ENCODE data around the gene CD3G.

CD3G gene

DNA sequence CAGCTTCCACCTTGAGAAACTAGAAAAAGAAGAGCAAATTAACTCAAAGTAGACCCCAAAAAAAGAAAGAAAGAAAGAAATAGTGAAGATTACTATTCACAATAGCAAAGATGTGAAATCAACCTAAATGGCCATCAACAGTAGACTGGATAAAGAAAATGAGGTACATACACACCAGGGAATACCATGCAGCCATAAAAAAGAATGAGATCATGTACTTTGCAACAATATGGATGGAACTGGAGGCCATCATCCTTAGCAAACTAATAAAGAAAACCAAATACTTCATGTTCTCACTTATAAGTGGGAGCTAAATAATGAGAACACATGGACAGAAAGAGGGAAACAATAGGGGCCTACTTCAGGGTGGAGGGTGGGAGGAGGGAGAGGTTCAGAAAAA is 15.4 kb upstream of the CD3G start:
- DNase-seq: no peak

DNA sequence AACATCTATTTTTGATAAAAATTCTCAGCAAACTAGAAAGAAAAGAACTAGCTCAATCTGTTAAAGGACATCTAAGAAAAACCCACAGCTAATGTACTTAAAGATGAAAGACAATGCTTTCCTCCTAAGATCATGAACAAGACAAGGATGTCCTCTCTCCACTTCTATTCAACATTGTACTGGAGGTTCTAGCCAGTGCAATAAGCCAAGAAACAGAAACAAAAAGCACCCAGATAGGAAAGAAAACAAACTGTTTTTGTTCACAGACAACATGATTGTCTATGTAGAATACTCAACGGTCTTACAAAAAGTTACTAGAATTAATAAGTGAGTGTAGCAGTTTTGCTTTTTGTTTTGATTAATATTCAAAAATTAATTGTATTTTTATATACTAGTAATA is 9.4 kb upstream of the CD3G start:
- no peak for DNase-seq

DNA sequence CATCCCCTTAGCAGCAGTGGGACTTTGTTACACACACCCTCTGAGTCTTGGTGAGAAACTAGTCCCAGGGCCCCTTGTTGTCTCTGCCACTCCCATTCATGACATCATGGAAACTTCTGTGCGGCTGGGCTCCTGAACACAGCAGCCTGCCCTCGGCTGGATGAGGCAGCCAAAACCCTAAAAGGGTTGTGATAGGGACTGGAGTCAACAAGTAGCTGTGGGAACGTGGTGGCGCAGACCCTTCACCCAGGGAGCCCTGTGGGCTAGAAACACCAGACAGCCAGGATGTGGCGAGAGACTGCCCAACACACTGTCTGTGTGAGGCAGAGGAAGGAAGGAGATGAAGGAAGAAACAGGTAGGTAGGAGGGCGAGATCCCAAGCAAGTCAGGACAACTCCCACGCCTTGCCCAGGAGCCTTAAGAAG is 5.5 kb upstream of the CD3G start:
- DNase-seq: no peak

- DNase-seq: no peak
These were observed 4.7 kb upstream of the CD3G start for GRCh38 chr11:118339281-118339961.

DNA sequence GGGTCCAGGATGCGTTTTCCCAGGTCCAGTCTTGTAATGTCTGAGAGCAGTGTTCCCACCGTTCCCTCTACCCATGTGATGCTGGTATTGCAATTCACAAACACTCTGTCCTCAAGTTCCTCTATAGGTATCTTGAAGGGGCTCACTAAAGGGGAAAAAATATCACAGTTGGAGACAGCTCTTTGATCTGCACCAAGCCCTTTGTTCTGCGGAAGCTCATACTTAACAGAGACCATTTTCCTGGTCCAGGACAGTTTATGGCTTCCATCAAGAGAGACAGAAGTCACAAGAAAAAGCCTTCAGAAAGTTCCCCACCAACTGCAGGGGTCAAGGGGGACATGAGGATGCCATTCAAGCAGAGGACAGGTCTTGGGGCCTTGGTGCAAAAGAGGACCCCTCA is 3.7 kb upstream of the CD3G start:
- DNase-seq: no peak

- DNase-seq: no peak
These were observed 2.9 kb upstream of the CD3G start for GRCh38 chr11:118341261-118341660.

DNA sequence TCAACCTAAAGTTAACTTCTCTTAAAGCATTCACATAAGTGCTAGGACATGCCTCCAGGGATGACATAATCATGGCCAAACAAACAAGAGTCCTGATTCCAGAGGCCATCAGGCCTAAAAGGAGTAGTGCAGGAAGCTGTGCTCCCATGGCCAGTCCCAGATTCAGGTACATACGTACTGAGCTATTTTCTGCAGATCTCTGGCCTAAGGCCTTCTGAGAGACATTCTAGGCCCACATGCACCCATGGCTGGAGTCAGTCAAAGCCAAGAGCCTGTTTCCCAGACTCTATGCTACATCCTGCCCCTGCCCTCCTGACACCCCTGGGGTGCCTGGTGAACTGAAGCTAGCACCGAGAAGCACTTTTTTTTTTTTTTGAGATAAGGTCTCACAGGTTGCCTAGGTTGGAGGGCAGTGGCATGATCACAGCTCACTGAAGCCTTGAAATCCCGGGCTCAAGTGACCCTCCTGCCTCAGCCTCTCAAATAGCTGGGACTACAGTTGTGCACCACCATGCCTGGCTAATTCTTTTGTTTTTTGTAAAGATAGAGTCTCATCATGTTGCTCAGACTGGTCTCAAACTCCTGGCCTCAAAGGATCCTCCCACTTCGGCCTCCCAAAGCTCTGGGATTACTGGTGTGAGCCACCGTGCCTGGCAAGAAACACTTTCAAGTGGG is 2.2 kb upstream of the CD3G start:
- DNase-seq: no peak

GRCh38 chr11:118342503-118343161 is 1.5 kb upstream of the CD3G start, which contains the start of gene CD3D:
CD3D (minus strand) TSS chr11:118342705; CDS start chr11:118342607, 98 bp downstream.
- no peak for DNase-seq

- no peak for DNase-seq
These were observed 896 bp upstream of the CD3G start for GRCh38 chr11:118343248-118343647.

DNA sequence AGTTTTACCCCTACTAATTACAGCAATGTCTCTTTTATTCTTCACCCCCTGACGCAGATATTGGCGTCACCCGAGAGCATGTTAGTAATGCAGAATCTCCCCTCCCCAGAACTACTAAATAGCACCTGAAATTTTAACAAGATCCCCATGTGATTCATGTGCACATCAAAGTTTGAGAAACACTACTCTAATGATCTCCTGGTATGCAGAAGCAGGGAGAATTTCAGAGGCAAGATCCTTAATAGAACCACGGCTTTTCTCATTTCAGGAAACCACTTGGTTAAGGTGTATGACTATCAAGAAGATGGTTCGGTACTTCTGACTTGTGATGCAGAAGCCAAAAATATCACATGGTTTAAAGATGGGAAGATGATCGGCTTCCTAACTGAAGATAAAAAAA is 5.3 kb downstream of the CD3G start:
- no peak for DNase-seq

- peak; percentile 4 for DNase-seq
These were observed 9.1 kb downstream of the CD3G start for GRCh38 chr11:118353084-118353710.

- DNase-seq: no peak
These were observed 13.9 kb downstream of the CD3G start for GRCh38 chr11:118358071-118358470.

GRCh38 chr11:118359295-118359958 is 15.3 kb downstream of the CD3G start, which contains the start of gene UBE4A:
UBE4A (plus strand) TSS chr11:118359600; CDS start chr11:118365081, 5,481 bp downstream.
- DNase-seq: peak; percentile 85

- peak; percentile 68 for DNase-seq
These were observed 20.9 kb downstream of the CD3G start for GRCh38 chr11:118364956-118365615.

- DNase-seq: peak; percentile 77
These were observed 22.1 kb downstream of the CD3G start for GRCh38 chr11:118366287-118366686.

DNA sequence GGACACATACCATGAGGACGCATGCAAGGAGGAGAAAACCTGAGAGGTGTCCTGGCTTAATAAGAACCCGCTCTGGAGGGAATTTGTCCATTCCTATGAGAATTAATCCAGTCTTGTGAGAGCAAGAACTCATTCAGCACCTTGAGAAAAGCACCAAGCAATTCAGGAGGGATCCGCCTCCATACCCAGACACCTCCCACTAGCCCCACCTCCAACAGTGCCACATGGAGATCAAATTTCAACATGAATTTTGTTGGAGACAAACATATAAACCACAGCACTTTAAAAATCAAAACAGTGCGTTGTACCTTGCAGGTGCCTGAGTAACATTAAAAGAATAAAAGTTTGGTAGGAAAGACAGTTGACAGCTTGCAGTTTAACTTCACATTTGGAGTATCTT is 26.6 kb downstream of the CD3G start:
- peak; percentile 2 for DNase-seq

DNA sequence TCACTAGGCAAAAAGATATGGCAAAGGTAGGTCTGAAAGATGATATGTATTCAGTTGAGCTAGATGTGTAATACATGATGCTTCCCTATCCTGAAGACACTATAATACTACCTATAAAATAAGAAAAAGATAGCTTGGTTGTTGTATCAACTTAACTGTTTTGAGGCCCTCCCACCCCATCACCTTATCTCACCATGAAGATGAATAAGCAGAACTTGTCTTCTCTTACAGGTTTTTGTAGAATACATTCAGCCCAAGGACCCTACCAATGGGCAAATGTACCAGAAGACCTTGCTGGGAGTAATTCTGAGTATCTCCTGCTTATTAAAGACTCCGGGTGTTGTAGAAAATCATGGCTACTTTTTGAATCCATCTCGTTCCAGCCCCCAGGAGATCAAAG is 29.1 kb downstream of the CD3G start:
- no peak for DNase-seq

DNA sequence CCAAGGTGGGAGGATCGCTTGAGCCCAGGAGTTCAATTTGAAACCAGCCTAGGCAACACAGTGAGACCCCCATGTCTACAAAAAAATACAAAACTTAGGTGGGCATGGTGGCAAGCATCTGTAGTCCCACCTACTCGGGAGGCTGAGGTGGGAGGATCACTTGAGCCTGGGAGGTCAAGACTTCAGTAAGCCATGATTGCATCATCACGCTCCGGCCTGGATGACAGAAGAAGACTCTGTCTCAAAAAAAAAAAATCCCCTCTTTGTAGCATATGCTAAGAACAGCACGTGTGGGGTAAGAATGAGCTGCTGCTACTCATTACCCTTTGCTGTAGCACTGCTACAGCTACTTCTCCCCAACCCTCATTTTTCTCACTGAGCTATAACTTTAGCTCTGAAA is 29.7 kb downstream of the CD3G start:
- no peak for DNase-seq

DNA sequence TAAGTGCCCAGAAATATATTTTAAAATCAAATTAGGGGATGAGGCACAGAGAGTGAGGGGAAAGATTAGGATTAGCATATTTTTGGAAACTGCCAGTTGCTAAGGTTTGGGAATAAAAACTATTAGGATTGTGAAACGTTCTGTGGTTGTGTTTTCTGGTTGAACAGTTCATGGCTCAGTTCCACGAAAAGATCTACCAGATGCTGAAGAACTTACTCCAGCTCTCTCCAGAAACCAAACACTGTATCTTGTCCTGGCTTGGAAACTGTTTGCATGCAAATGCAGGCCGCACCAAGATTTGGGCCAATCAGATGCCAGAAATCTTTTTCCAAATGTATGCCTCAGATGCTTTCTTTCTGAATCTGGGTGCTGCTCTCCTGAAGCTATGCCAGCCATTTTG is 30.6 kb downstream of the CD3G start:
- DNase-seq: no peak

GRCh38 chr11:118375978-118376377 is 31.8 kb downstream of the CD3G start:
- DNase-seq: no peak

GRCh38 chr11:118379497-118379896 is 35.4 kb downstream of the CD3G start:
- no peak for DNase-seq

DNA sequence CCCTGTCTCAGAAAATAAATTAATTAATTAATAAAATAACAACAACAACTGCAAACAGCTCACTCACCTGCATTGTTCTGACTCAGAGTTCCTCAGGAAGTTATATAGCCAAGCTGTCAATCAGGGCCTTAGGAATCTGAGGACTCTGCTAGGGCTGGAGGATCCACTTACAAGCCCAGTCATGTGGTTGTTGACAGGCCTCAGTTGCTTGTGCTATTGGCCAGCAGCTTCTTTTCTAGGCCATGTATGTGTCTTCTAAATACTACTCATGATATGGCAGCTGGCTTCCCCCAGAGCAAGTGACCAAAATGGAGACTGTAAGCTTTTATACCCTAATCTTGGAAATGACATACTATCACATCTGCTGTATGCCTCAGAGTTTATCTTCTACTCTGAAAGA is 36.4 kb downstream of the CD3G start:
- no peak for DNase-seq
